Measurements from ENCODE around the gene FSD1L.

The FSD1L gene

DNA sequence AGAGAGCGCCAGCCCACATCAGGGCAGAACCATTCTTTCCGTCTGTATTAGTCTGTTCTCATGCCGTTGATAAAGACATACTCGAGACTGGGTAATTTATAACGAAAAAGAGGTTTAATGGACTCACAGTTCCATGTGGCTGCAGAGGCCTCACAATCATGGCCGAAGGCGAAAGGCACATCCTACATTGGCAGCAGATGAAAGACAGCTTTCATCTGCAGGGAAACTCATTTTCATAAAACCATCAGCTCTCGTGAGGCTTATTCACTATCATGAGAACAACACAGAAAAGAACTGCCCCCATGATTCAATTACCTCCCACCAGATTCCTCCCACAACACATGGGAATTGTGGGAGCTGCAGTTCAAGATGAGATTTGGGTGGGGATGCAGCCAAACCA is 4.7 kb upstream of the FSD1L start:
- TF ChIP-seq, protein P1, sequence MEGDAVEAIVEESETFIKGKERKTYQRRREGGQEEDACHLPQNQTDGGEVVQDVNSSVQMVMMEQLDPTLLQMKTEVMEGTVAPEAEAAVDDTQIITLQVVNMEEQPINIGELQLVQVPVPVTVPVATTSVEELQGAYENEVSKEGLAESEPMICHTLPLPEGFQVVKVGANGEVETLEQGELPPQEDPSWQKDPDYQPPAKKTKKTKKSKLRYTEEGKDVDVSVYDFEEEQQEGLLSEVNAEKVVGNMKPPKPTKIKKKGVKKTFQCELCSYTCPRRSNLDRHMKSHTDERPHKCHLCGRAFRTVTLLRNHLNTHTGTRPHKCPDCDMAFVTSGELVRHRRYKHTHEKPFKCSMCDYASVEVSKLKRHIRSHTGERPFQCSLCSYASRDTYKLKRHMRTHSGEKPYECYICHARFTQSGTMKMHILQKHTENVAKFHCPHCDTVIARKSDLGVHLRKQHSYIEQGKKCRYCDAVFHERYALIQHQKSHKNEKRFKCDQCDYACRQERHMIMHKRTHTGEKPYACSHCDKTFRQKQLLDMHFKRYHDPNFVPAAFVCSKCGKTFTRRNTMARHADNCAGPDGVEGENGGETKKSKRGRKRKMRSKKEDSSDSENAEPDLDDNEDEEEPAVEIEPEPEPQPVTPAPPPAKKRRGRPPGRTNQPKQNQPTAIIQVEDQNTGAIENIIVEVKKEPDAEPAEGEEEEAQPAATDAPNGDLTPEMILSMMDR (IDR thresholded peaks at IDR 0.05; ENCODE audit: insufficient read depth, low read length, poor library complexity, severe bottlenecking): no peak
- no peak for TF ChIP-seq EZH2phosphoT487 (conservative IDR thresholded peaks at IDR 0.05; ENCODE audit: low read length)
- no peaks in the 10 kb centered on the region for H3F3A ChIP-seq (ENCODE audit: insufficient read depth)
- no peak overlapping the region for H3K9ac ChIP-seq (ENCODE audit: low read length)
- H3K9me3 ChIP-seq (ENCODE audit: insufficient read depth, low read length): no peaks in the 10 kb centered on the region
- H3K4me2 ChIP-seq (ENCODE audit: low read depth, low read length, poor library complexity, severe bottlenecking): no peak overlapping the region
- no peaks in the 10 kb centered on the region for H4K20me1 ChIP-seq (ENCODE audit: low read depth, low read length)
- no peak overlapping the region for H3K4me3 ChIP-seq (ENCODE audit: insufficient read depth, low read length, poor library complexity, severe bottlenecking)
- no peaks in the 10 kb centered on the region for H3K9me2 ChIP-seq (replicated peaks; ENCODE audit: insufficient read depth, low read length)
- no peaks in the 10 kb centered on the region for H3K27me3 ChIP-seq (ENCODE audit: low read length)
- H3K36me3 ChIP-seq (ENCODE audit: low read length): no peaks in the 10 kb centered on the region
- no peak overlapping the region for H2AFZ ChIP-seq (ENCODE audit: low read depth, low read length, severe bottlenecking)
- H3K79me2 ChIP-seq (ENCODE audit: insufficient read depth, low read length): no peaks in the 10 kb centered on the region
- no peak overlapping the region for H3K27ac ChIP-seq (ENCODE audit: low read depth, low read length)

DNA sequence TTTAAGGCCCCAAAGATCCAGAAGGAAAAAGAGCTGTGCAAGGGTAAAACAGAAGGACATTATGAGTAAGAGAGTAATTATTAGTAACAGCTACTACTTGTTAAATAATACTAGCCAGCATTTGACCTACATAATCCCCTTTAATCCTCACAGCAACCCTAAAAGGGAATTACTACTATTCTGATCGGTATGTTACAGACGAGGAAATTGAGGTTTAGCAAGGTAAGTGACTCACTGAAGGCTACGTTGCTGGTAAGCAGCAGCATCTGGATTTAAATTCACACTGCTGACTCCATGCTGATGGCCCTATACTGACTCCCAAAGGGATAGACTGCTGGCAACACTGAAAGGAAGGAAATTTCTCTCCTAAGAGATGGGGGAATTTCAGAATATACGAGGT is 3.7 kb upstream of the FSD1L start:
- Histone ChIP-seq H3K27me3 (ENCODE audit: low read length) (no peaks in the 10 kb centered on the region), H3K9ac (ENCODE audit: low read length) (no peak overlapping the region), H3K9me3 (ENCODE audit: insufficient read depth, low read length) (no peaks in the 10 kb centered on the region), H3K4me2 (ENCODE audit: low read depth, low read length, poor library complexity, severe bottlenecking) (no peak overlapping the region), H3K79me2 (ENCODE audit: insufficient read depth, low read length) (no peaks in the 10 kb centered on the region), H3K4me3 (ENCODE audit: insufficient read depth, low read length, poor library complexity, severe bottlenecking) (no peak overlapping the region), H3F3A (ENCODE audit: insufficient read depth) (no peaks in the 10 kb centered on the region), H2AFZ (ENCODE audit: low read depth, low read length, severe bottlenecking) (no peak overlapping the region), H4K20me1 (ENCODE audit: low read depth, low read length) (no peaks in the 10 kb centered on the region), H3K9me2 (replicated peaks; ENCODE audit: insufficient read depth, low read length) (no peaks in the 10 kb centered on the region), H3K36me3 (ENCODE audit: low read length) (no peaks in the 10 kb centered on the region), H3K27ac (ENCODE audit: low read depth, low read length) (no peak overlapping the region)
- TF ChIP-seq EZH2phosphoT487 (conservative IDR thresholded peaks at IDR 0.05; ENCODE audit: low read length): no peak
- TF ChIP-seq, protein P1 (IDR thresholded peaks at IDR 0.05; ENCODE audit: insufficient read depth, low read length, poor library complexity, severe bottlenecking): no peak

DNA sequence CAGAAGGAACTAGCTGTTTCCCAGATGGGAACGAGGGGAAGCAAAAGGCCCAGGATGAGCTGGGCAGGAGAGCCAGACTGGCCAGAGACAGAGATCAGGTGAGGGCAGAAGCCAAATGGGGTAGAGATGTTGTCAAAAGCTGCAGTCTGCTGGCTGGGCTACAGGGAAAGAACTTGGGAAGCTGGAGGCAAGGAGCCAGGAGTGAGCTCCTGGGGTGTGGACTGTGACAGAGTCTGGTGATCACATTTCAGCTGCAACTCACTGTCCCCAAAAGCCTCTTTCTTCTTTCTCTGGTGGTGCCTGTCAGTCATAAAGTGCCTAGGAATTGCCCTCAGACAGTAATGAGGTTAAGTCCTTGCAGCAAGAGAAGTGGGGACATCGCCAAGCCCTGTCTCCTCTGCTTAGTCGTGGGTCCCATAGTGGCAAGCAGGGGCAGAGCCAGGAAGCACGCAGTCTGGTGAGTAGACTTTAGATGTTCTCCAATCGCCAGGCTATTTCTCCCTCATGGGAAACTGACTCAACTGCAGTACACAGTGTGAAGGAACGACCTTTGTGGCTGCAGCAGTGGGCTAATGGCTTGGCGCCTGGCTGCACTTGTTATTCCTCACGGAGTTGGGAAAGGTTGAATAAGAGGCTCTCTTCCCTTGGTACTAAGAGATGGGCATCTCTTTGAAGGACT is 2.5 kb upstream of the FSD1L start:
- Histone ChIP-seq H3F3A (ENCODE audit: insufficient read depth) (no peaks in the 10 kb centered on the region), H3K9me3 (ENCODE audit: insufficient read depth, low read length) (no peaks in the 10 kb centered on the region), H3K79me2 (ENCODE audit: insufficient read depth, low read length) (no peaks in the 10 kb centered on the region), H3K27ac (ENCODE audit: low read depth, low read length) (no peak overlapping the region), H3K4me2 (ENCODE audit: low read depth, low read length, poor library complexity, severe bottlenecking) (no peak overlapping the region), H3K9ac (ENCODE audit: low read length) (no peak overlapping the region), H4K20me1 (ENCODE audit: low read depth, low read length) (no peaks in the 10 kb centered on the region), H2AFZ (ENCODE audit: low read depth, low read length, severe bottlenecking) (no peak overlapping the region), H3K9me2 (replicated peaks; ENCODE audit: insufficient read depth, low read length) (no peaks in the 10 kb centered on the region), H3K4me3 (ENCODE audit: insufficient read depth, low read length, poor library complexity, severe bottlenecking) (no peak overlapping the region), H3K27me3 (ENCODE audit: low read length) (no peaks in the 10 kb centered on the region), H3K36me3 (ENCODE audit: low read length) (no peaks in the 10 kb centered on the region)
- TF ChIP-seq, protein P1 (IDR thresholded peaks at IDR 0.05; ENCODE audit: insufficient read depth, low read length, poor library complexity, severe bottlenecking): no peak
- no peak for TF ChIP-seq EZH2phosphoT487 (conservative IDR thresholded peaks at IDR 0.05; ENCODE audit: low read length)
